ENCODE results near the gene FBXL14.

DNA sequence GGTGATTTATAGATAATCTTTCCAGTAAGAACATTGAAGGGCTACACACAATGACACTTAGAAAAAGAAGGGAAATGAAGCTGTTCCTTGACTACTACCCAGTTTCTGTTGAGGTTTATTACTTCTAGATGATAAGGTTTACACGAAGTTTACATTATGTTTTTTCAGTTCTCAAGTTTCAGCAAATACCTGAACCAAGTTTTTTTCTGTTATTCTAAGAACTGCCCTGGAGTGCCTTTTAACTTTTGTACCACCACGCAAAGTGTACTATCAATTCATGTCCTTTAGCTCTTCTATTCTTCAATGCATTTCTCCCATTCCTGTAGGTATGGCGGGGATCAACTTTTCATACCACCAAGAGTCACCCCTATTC lies 5.8 kb downstream of the FBXL14 start:
- TF ChIP-seq EP300 (IDR thresholded peaks at IDR 0.05), result no peak
- TF ChIP-seq, protein P1, sequence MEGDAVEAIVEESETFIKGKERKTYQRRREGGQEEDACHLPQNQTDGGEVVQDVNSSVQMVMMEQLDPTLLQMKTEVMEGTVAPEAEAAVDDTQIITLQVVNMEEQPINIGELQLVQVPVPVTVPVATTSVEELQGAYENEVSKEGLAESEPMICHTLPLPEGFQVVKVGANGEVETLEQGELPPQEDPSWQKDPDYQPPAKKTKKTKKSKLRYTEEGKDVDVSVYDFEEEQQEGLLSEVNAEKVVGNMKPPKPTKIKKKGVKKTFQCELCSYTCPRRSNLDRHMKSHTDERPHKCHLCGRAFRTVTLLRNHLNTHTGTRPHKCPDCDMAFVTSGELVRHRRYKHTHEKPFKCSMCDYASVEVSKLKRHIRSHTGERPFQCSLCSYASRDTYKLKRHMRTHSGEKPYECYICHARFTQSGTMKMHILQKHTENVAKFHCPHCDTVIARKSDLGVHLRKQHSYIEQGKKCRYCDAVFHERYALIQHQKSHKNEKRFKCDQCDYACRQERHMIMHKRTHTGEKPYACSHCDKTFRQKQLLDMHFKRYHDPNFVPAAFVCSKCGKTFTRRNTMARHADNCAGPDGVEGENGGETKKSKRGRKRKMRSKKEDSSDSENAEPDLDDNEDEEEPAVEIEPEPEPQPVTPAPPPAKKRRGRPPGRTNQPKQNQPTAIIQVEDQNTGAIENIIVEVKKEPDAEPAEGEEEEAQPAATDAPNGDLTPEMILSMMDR (IDR thresholded peaks at IDR 0.05), result no peak

All from ovary (tissue), 3 donors.